ENCODE results near the gene CAPSL.

GRCh38 chr5:35903631-35904203 lies 34.7 kb downstream of the CAPSL start:
- no peak for TF ChIP-seq POLR2AphosphoS5 (IDR thresholded peaks at IDR 0.05)
- no peak for TF ChIP-seq POLR2A (IDR thresholded peaks at IDR 0.05)
- TF ChIP-seq CTCF (IDR thresholded peaks at IDR 0.05): no peak
- TF ChIP-seq EP300 (IDR thresholded peaks at IDR 0.05): no peak

All from stomach (tissue), 4 donors.